HG03342 (cell line): ENCODE measurements around the gene DUSP11.
"Not testable (repeated sequence)": the region's sequence is repeated elsewhere in the genome, so short reads cannot be mapped to it uniquely, and the experiment has no call there.

Experiments used
- ATAC-seq: cut with Tn5 transposase; IDR thresholded peaks from one replicate; pipeline ENCODE4 v1.9.1; 2021; ENCODE audit warnings: mild to moderate bottlenecking, moderate library complexity; ENCODE audit not compliant: unreplicated experiment

Gene DUSP11

DNA sequence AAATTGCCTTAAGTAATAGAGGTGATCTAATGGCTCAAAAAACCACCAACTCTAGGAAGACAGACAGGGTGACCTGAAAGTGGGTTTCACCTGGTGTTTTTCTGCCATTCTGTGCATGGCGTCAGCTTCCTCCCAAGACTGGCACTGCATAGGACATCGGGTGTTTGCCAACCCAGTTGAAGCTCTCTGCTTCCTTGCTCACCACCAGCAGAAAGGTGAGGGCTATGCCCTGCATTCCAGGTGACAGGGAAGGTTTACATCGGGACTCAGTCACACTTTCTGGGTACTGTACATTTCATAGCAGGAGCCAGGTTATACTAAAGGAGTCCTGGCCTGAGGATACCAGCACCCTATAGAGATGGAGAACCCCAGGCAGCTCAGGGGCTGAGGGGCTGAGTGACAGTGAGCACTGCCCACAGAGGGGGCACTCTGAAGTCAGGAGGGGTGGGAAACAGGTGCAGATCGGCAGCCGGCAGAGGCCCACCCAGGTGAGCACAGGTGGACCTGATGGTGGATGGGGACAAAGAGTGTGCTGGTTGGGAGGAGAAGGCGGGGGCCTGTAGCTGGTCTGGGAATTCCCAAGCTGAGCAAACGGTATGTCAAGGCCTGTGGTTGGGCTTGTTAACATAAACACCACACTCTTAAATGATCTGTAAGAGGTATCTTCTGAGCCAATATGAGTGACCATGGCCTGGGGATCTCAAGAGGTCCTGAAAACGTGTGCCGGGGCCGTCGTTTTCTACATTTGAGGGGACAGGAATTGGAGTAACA lies 60.9 kb downstream of the DUSP11 start:
- no peak for ATAC-seq

DNA sequence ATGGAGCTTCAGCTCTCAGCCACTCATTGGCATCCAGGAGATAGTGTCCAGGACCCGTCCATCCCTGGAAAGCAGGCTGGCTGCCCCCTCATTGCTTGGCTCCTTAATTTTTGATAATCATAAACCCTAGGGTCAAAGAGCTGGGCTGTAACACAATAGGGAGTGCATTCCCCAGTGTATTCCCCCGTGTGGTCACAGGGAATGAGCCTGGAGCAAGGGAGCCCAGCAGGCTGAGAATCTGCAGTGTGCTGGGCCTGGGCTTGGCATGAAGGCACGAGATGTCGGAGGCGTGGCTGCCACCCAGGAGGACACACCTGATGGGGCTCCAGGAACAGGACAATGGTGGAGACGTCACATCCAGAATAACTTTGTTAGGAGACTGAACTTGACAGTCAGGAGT lies 61.5 kb downstream of the DUSP11 start:
- no peak for ATAC-seq

DNA sequence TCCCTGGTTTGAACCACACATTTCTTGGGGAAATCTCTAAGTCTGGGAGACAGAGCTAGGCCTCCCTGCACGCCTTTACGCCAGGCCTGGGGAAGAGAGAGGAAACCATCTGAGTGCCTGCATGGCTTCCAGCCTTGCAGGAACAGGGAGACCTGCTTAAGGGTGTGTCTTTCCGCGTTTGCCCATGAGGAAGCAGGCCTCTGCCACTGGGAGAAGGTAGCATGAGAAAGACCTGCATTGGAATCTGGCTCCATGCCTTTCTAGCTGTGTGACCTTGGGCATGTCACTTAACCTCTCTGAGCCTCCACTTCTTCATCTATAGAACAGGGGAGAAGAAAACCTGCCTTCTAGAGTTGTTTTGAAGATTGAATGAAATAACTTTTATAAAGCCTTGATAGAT lies 62.2 kb downstream of the DUSP11 start:
- not testable (repeated sequence) for ATAC-seq

DNA sequence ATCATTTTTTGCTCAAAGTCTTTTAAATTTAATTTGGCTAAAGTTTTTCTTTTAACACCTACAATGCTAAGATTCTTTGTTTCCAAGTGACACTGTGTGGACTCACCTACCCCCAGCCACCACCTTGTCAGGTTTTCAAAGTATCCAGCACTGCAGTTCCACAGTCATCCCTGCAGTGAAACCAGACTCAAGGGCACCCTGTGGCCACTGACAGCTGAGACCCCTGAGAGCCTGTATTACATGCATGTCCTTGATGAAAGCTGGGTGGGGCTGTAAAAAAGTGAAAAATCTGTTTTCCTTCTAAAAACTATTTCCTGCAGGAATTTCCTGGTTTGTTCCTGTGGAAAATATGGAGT lies 62.7 kb downstream of the DUSP11 start:
- ATAC-seq, result no peak

DNA sequence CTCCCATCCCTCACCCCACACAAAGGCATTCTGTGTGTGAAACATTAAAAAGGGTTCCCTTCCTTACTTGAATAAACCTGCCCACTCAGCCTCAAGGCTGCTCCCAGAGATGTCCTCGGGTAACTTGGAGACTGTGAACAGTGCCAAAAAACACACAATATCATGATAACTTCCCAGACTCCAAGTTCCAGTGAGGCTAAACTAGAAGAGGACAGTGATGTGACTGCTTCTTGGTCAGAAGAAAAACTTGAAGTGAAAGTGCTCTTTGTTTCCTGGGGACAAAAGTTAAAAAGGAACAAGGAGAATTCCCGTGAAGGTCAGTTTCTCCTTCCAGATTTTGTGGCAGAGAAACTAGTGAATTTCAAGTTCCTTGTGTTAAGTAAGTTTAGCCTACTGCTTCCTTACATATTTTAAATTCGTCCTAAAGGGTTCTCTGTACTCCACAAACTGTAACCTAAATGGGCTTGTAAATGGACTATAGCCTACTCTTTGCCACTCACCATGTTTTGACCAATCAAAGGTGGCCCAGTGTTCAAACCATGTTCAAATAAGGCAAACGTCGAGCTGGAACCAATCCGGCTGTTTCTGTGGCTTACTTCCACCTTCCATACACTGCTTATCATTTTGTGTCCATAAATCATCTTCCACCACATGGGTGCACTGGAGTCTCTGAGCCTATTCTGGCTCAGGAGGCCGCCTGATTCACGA lies 63.2 kb downstream of the DUSP11 start:
- no peak for ATAC-seq

DNA sequence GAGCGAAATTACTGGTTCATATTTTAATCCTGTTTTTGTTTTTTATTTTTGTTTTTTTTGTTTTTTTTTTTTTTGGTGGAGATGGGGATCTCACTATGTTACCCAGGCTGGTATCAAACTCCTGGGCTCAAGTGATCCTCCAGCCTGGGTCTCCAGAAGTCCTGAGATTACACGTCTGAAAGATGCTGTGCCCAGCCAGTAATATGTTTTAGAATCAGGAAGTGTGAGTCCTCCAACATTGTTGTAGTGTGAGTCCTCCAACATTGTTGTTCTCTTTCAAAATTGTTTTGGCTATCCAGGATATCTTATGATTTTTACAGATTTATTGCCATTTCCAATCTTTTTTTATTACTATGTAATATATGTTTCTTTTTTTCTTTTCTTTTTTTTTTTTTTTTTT lies 65.8 kb downstream of the DUSP11 start:
- ATAC-seq, result no peak
